MCF 10A (cell line): ENCODE data around the gene PRDM5. TPM values are rescaled to one million over a fixed set of nuclear protein-coding genes. Genes with fewer than 3 reads are reported as not detected.

Experiments
- BruUV-seq: library from RNA; stranded (reverse); fragments of 400-500 nt; replicated peaks from 2 replicates; lab custom pipeline; 2021; lab: Mats Ljungman, UMichigan
- CTCF ChIA-PET: fragments of 300-600 bp; sonication (Branson Sonifier 250); formaldehyde crosslinking; extraction: SDS; loops from one replicate; lab custom pipeline; 2021; ENCODE audit warnings: antibody characterized with exemption, inconsistent platforms; lab: Yijun Ruan, JAX
- POLR2A ChIA-PET: fragments of 300-600, 350-650 bp; sonication (Branson Sonifier 250); formaldehyde crosslinking; extraction: SDS; loops from one replicate; lab custom pipeline; 2020; ENCODE audit warnings: antibody characterized with exemption, inconsistent platforms; lab: Yijun Ruan, JAX
- DNase-seq: peaks from one replicate; pipeline ENCODE4 v3.0.0-alpha.2; 2018; ENCODE audit not compliant: unreplicated experiment
- H3K27ac Mint-ChIP-seq: one replicate; pipeline ENCODE4 v1.8.0; 2022; ENCODE audit warnings: mild to moderate bottlenecking, low read depth, mixed read lengths; ENCODE audit not compliant: unreplicated experiment
- H3K27me3 Mint-ChIP-seq: one replicate; pipeline ENCODE4 v1.8.0; 2022; ENCODE audit warnings: mixed read lengths; ENCODE audit not compliant: insufficient read depth, unreplicated experiment
- H3K36me3 Mint-ChIP-seq: one replicate; pipeline ENCODE4 v1.8.0; 2022; ENCODE audit warnings: mild to moderate bottlenecking, moderate library complexity, mixed read lengths; ENCODE audit not compliant: insufficient read depth, unreplicated experiment
- H3K4me1 Mint-ChIP-seq: one replicate; pipeline ENCODE4 v1.8.0; 2022; ENCODE audit warnings: mixed read lengths; ENCODE audit not compliant: insufficient read depth, unreplicated experiment
- H3K4me3 Mint-ChIP-seq: one replicate; pipeline ENCODE4 v1.8.0; 2022; ENCODE audit warnings: mild to moderate bottlenecking, moderate library complexity, mixed read lengths; ENCODE audit not compliant: unreplicated experiment
- H3K9me3 Mint-ChIP-seq: one replicate; pipeline ENCODE4 v1.8.0; 2022; ENCODE audit warnings: mixed read lengths; ENCODE audit not compliant: unreplicated experiment
- CTCF ChIP-seq: fragments of 200-600 bp; IDR thresholded peaks from one replicate; pipeline ENCODE4 v1.8.0; 2022; ENCODE audit warnings: antibody characterized with exemption, mild to moderate bottlenecking; ENCODE audit not compliant: unreplicated experiment
- intact Hi-C: fragments of 100-400 bp; cut with micrococcal nuclease; formaldehyde crosslinking; loops from 2 replicates; pipeline ENCODE4 v1.14.1; 2022
- total RNA-seq: library from RNA; stranded (reverse); gene quantifications from 2 replicates; pipeline ENCODE4 v1.2.3, GENCODE V29; 2022

Gene PRDM5
- total RNA-seq, 1 experiment from 2014 or later: 7.3 TPM

GRCh38 chr4:120770897-120771296, 151.6 kb downstream of the PRDM5 start:
- no peaks in the 10 kb centered on the region for H3K27me3 Mint-ChIP-seq
- no TSS peak for BruUV-seq

GRCh38 chr4:120769227-120769626, 153.3 kb downstream of the PRDM5 start:
- Mint-ChIP-seq H3K27ac (no peak overlapping the region), H3K27me3 (no peaks in the 10 kb centered on the region), H3K4me1 (peaks cover 6% of the 10 kb centered on the region), H3K9me3 (no peaks in the 10 kb centered on the region), H3K36me3 (no peaks in the 10 kb centered on the region), H3K4me3 (no peak overlapping the region)
- TF ChIP-seq CTCF: no peak
- BruUV-seq: no TSS peak
- POLR2A ChIA-PET: no interaction called here
- intact Hi-C loops: no loop called here
- peak; percentile 52 for DNase-seq
- CTCF ChIA-PET: no interaction called here

More at GRCh38 chr4:120770897-120771296, 151.6 kb downstream of the PRDM5 start:
- CTCF ChIA-PET: no interaction called here
- Mint-ChIP-seq H3K27ac (no peak overlapping the region), H3K4me1 (peaks cover 6% of the 10 kb centered on the region), H3K36me3 (no peaks in the 10 kb centered on the region), H3K4me3 (no peak overlapping the region), H3K9me3 (no peaks in the 10 kb centered on the region)
- no peak for TF ChIP-seq CTCF
- POLR2A ChIA-PET: no interaction called here
- intact Hi-C loops: no loop called here
- DNase-seq: no peak

- CTCF ChIA-PET: interaction anchor here (0.8 kb wide), 2 partner anchors 47 to 82 kb away, joined by 3 read pairs; no protein-coding TSS in a partner anchor
- no peak for DNase-seq
- no TSS peak for BruUV-seq
These were observed 157.3 kb downstream of the PRDM5 start for GRCh38 chr4:120765260-120765680.

GRCh38 chr4:120763650-120764049, 158.9 kb downstream of the PRDM5 start:
- ChIA-PET POLR2A (no interaction called here), CTCF (interaction anchor here (0.7 kb wide), 2 partner anchors 315 to 930 kb away, joined by 3 to 4 read pairs; no protein-coding TSS in a partner anchor)
- no peaks in the 10 kb centered on the region for H3K4me1 Mint-ChIP-seq
- no peaks in the 10 kb centered on the region for H3K9me3 Mint-ChIP-seq
- BruUV-seq: no TSS peak
- H3K27me3 Mint-ChIP-seq: no peaks in the 10 kb centered on the region
- intact Hi-C loops: no loop called here
- TF ChIP-seq CTCF: no peak
- no peak overlapping the region for H3K27ac Mint-ChIP-seq
- no peaks in the 10 kb centered on the region for H3K36me3 Mint-ChIP-seq
- H3K4me3 Mint-ChIP-seq: no peak overlapping the region
- no peak for DNase-seq

More at GRCh38 chr4:120765260-120765680, 157.3 kb downstream of the PRDM5 start:
- Mint-ChIP-seq H3K4me1 (peaks cover 6% of the 10 kb centered on the region), H3K27ac (no peak overlapping the region), H3K9me3 (no peaks in the 10 kb centered on the region), H3K4me3 (no peak overlapping the region), H3K36me3 (no peaks in the 10 kb centered on the region), H3K27me3 (no peaks in the 10 kb centered on the region)
- intact Hi-C loops: no loop called here
- TF ChIP-seq CTCF: no peak
- POLR2A ChIA-PET: interaction anchor here (0.7 kb wide), 1 partner anchor 11 kb away, joined by 3 read pairs; no protein-coding TSS in a partner anchor
